Measurements from ENCODE around the gene CLIP3. TPM values are rescaled to one million over a fixed set of nuclear protein-coding genes. Genes with fewer than 3 reads are reported as not detected.

The CLIP3 gene
- total and polyA plus RNA-seq, 2 of the 13 experiments (the other 11 are each of a cell fraction or from before 2014, with no cell fraction given): 0.15 to 1.2 TPM

GRCh38 chr19:36054119-36054732 is 21.6 kb upstream of the CLIP3 start, which contains the start of gene THAP8 (continued):
- TF ChIP-seq HNF1A (IDR thresholded peaks at IDR 0.05; ENCODE audit: low read depth) (no peak), HNF1A (CRISPR knock-in tag; IDR thresholded peaks at IDR 0.05; ENCODE audit: borderline replicate concordance) (no peak; the same call in 1 of the 2 replicates), SMAD1 (CRISPR knock-in tag; IDR thresholded peaks at IDR 0.05; ENCODE audit: borderline replicate concordance, low read depth) (no peak; the same call in 1 of the 2 replicates), DPF2 (CRISPR knock-in tag; IDR thresholded peaks at IDR 0.05; ENCODE audit: borderline replicate concordance, low read depth) (no peak), NBN (conservative IDR thresholded peaks at IDR 0.05) (no peak), ZNF770 (CRISPR knock-in tag; IDR thresholded peaks at IDR 0.05) (peak; percentile 41; the same call in 1 of the 2 replicates), ELF3 (CRISPR knock-in tag; IDR thresholded peaks at IDR 0.05) (no peak), BCLAF1 (IDR thresholded peaks at IDR 0.05) (no peak), NCOR1 (IDR thresholded peaks at IDR 0.05; ENCODE audit: borderline replicate concordance, low read length) (peak; percentile 51; the same call in 1 of the 2 replicates), PRDM4 (CRISPR knock-in tag; IDR thresholded peaks at IDR 0.05; ENCODE audit: borderline replicate concordance) (no peak), ZNF292 (CRISPR knock-in tag; IDR thresholded peaks at IDR 0.05; ENCODE audit: borderline replicate concordance, low read depth) (peak; percentile 93), ZNF138 (CRISPR knock-in tag; IDR thresholded peaks at IDR 0.05; ENCODE audit: low read depth) (no peak), ZNF674 (CRISPR knock-in tag; IDR thresholded peaks at IDR 0.05; ENCODE audit: low read depth) (no peak), ARID2 (CRISPR knock-in tag; IDR thresholded peaks at IDR 0.05; ENCODE audit: borderline replicate concordance) (no peak), PRMT3 (CRISPR knock-in tag; IDR thresholded peaks at IDR 0.05; ENCODE audit: borderline replicate concordance, low read depth) (peak; percentile 31; the same call in 1 of the 2 replicates)

Measured in HepG2 (cell line).